ENCODE measurements around the gene CT83.
A peak's percentile ranks its signal among the peaks of the same experiment; 100 is the strongest.

CT83 gene

GRCh38 chrX:116490104-116490503 is 27.3 kb upstream of the CT83 start:
- TF ChIP-seq ZNF8 (CRISPR knock-in tag; IDR thresholded peaks at IDR 0.05) = no peak
- no peak for TF ChIP-seq TOX (CRISPR knock-in tag; IDR thresholded peaks at IDR 0.05; ENCODE audit: borderline replicate concordance)
- TF ChIP-seq BACH2 (CRISPR knock-in tag; IDR thresholded peaks at IDR 0.05; ENCODE audit: borderline replicate concordance) = no peak
- no peak for TF ChIP-seq ZC3H10 (CRISPR knock-in tag; IDR thresholded peaks at IDR 0.05)
- no peak for ATAC-seq

DNA sequence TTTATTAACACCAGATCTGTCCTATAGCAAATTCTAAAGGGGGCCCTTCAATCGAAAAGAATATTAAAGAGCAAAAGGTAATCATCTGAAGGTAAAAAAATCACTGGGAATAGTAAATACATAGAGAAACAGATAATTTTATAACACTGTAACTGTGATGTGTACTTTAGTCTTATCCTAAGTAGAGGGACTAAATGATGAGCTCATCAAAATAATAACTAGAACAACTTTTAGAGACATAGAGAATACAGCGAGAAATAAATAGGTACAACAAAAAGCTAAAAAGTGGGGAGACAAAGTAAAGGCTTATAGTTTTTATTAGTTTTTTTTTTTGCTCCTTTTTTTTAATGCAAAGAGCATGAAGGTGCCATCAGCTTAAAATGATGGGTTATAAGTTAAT is 17.3 kb upstream of the CT83 start:
- TF ChIP-seq, protein P1, sequence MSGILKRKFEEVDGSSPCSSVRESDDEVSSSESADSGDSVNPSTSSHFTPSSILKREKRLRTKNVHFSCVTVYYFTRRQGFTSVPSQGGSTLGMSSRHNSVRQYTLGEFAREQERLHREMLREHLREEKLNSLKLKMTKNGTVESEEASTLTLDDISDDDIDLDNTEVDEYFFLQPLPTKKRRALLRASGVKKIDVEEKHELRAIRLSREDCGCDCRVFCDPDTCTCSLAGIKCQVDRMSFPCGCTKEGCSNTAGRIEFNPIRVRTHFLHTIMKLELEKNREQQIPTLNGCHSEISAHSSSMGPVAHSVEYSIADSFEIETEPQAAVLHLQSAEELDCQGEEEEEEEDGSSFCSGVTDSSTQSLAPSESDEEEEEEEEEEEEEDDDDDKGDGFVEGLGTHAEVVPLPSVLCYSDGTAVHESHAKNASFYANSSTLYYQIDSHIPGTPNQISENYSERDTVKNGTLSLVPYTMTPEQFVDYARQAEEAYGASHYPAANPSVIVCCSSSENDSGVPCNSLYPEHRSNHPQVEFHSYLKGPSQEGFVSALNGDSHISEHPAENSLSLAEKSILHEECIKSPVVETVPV (CRISPR knock-in tag; IDR thresholded peaks at IDR 0.05) = no peak
- no peak for TF ChIP-seq ZNF8 (CRISPR knock-in tag; IDR thresholded peaks at IDR 0.05)
- TF ChIP-seq PPARA (CRISPR knock-in tag; IDR thresholded peaks at IDR 0.05; ENCODE audit: borderline replicate concordance) = no peak
- TF ChIP-seq ZC3H10 (CRISPR knock-in tag; IDR thresholded peaks at IDR 0.05) = no peak
- no peak for TF ChIP-seq ISL1 (CRISPR knock-in tag; IDR thresholded peaks at IDR 0.05)
- TF ChIP-seq SNAI2 (CRISPR knock-in tag; IDR thresholded peaks at IDR 0.05) = no peak
- no peak for TF ChIP-seq ARNTL (CRISPR knock-in tag; IDR thresholded peaks at IDR 0.05; ENCODE audit: borderline replicate concordance, low read depth)
- no peak for ATAC-seq

DNA sequence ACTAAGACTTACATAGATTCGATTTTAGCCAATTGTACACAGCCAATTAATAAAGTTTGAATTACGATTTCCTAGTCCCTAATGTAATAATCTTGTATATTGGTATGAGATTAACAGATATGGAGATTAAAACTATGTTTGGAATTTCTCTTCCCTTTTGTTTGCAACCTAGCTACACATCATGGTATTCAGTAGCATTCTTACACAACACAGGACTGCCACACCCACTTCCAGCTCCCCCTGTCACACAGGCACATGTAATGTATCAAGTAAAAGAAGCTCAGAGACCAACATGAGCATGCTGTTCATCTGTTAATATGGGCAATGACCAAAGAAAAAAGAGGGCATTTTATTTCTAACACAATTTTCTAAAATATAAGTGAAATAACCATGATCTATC is 13.6 kb downstream of the CT83 start:
- TF ChIP-seq BACH2 (CRISPR knock-in tag; IDR thresholded peaks at IDR 0.05; ENCODE audit: borderline replicate concordance) (no peak), TCF4 (CRISPR knock-in tag; IDR thresholded peaks at IDR 0.05; ENCODE audit: borderline replicate concordance) (no peak), ISL1 (CRISPR knock-in tag; IDR thresholded peaks at IDR 0.05) (0 out of 2 replicates have a peak, but pooled peaks have one; percentile 10)
- no peak for ATAC-seq

- no peak for ATAC-seq
- TF ChIP-seq ZNF70 (CRISPR knock-in tag; IDR thresholded peaks at IDR 0.05) (no peak), ZC3H10 (CRISPR knock-in tag; IDR thresholded peaks at IDR 0.05) (no peak), ZNF565 (CRISPR knock-in tag; conservative IDR thresholded peaks at IDR 0.05; ENCODE audit: low read depth) (no peak), ESRRG (CRISPR knock-in tag; IDR thresholded peaks at IDR 0.05) (no peak)
- TF ChIP-seq, protein P2, sequence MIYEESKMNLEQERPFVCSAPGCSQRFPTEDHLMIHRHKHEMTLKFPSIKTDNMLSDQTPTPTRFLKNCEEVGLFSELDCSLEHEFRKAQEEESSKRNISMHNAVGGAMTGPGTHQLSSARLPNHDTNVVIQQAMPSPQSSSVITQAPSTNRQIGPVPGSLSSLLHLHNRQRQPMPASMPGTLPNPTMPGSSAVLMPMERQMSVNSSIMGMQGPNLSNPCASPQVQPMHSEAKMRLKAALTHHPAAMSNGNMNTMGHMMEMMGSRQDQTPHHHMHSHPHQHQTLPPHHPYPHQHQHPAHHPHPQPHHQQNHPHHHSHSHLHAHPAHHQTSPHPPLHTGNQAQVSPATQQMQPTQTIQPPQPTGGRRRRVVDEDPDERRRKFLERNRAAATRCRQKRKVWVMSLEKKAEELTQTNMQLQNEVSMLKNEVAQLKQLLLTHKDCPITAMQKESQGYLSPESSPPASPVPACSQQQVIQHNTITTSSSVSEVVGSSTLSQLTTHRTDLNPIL (CRISPR knock-in tag; IDR thresholded peaks at IDR 0.05; ENCODE audit: low read depth) = no peak
These were observed 26.4 kb downstream of the CT83 start, which contains the start of gene SLC6A14 for GRCh38 chrX:116436358-116436816. TSS of gene SLC6A14 (plus strand) at chrX:116436606. CDS start at chrX:116436710, 104 bp downstream.

DNA sequence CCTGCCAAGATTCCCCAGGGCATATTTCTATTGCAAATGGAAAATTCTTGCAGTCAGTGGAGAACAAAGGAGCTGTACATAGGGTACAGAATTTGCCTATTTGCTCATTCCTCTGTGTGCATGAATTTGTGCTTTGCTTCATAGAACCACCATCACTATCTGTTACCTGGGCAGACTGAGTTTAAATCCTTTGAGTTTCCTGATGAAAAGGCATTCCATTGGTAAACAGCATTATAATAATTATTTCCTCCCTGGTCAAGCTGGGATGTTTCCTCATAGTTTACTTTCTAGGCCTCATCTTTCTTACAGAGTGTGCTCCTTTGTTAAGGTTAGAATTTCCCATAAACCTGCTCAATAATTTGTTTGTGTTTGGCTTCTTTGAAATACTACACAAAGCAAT is 27.2 kb downstream of the CT83 start:
- TF ChIP-seq ZFP30 (CRISPR knock-in tag; IDR thresholded peaks at IDR 0.05) (no peak), ISL1 (CRISPR knock-in tag; IDR thresholded peaks at IDR 0.05) (no peak), SNAI2 (CRISPR knock-in tag; IDR thresholded peaks at IDR 0.05) (no peak), ZC3H10 (CRISPR knock-in tag; IDR thresholded peaks at IDR 0.05) (no peak), ZNF565 (CRISPR knock-in tag; conservative IDR thresholded peaks at IDR 0.05; ENCODE audit: low read depth) (no peak), OSR1 (CRISPR knock-in tag; IDR thresholded peaks at IDR 0.05) (no peak)
- TF ChIP-seq, protein P3, sequence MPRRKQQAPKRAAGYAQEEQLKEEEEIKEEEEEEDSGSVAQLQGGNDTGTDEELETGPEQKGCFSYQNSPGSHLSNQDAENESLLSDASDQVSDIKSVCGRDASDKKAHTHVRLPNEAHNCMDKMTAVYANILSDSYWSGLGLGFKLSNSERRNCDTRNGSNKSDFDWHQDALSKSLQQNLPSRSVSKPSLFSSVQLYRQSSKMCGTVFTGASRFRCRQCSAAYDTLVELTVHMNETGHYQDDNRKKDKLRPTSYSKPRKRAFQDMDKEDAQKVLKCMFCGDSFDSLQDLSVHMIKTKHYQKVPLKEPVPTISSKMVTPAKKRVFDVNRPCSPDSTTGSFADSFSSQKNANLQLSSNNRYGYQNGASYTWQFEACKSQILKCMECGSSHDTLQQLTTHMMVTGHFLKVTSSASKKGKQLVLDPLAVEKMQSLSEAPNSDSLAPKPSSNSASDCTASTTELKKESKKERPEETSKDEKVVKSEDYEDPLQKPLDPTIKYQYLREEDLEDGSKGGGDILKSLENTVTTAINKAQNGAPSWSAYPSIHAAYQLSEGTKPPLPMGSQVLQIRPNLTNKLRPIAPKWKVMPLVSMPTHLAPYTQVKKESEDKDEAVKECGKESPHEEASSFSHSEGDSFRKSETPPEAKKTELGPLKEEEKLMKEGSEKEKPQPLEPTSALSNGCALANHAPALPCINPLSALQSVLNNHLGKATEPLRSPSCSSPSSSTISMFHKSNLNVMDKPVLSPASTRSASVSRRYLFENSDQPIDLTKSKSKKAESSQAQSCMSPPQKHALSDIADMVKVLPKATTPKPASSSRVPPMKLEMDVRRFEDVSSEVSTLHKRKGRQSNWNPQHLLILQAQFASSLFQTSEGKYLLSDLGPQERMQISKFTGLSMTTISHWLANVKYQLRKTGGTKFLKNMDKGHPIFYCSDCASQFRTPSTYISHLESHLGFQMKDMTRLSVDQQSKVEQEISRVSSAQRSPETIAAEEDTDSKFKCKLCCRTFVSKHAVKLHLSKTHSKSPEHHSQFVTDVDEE (CRISPR knock-in tag; IDR thresholded peaks at IDR 0.05) = no peak

DNA sequence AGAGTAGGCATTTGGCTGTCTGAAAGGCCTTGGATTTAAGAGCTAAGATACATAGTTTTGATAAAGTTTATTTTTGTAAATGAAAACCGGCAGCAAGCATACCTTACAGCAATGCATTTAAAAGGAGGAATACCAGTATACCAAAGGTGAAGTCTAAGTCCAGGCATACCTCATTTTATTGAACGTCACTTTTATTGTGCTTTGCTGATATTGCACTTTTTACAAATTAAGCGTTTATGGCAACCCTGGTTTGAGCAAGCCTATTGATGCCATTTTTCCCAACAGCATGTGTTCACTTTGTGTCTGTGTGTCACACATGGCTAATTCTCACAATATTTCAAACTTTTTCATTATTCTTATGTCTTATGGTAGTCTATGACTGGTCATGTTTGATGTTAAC is 34.8 kb downstream of the CT83 start:
- ATAC-seq = no peak
- TF ChIP-seq ZNF8 (CRISPR knock-in tag; IDR thresholded peaks at IDR 0.05) (no peak), SNAI2 (CRISPR knock-in tag; IDR thresholded peaks at IDR 0.05) (no peak), PPARA (CRISPR knock-in tag; IDR thresholded peaks at IDR 0.05; ENCODE audit: borderline replicate concordance) (no peak)
- TF ChIP-seq, protein P3 (CRISPR knock-in tag; IDR thresholded peaks at IDR 0.05) = no peak

More for the DNA sequence above, 27.2 kb downstream of the CT83 start:
- ATAC-seq = no peak

Data from SK-N-SH treated with all-trans-retinoic acid at 6 μM for 48 hours (cell line).